Nephron (organoid): Measurements from ENCODE around the gene PIGO.
A peak's percentile ranks its signal among the peaks of the same experiment; 100 is the strongest.

Experiments
- H3K27ac Mint-ChIP-seq, 3 experiments: 2 replicates each; pipeline ENCODE4 v1.8.0; 2020; ENCODE audit warnings: mixed read lengths in 3 of 3, mild to moderate bottlenecking in 2 of 3, moderate library complexity in 1 of 3
- H3K27me3 Mint-ChIP-seq: 2 replicates; pipeline ENCODE4 v1.8.0; 2021; ENCODE audit warnings: low read depth, mild to moderate bottlenecking, moderate library complexity, mixed read lengths
- H3K36me3 Mint-ChIP-seq: 2 replicates; pipeline ENCODE4 v1.8.0; 2020; ENCODE audit warnings: low read depth, mixed read lengths
- H3K4me1 Mint-ChIP-seq: 2 replicates; pipeline ENCODE4 v1.8.0; 2020; ENCODE audit warnings: mixed read lengths
- H3K4me3 Mint-ChIP-seq, 3 experiments: 2 replicates each; pipeline ENCODE4 v1.8.0; 2020; ENCODE audit warnings: mild to moderate bottlenecking in 3 of 3, mixed read lengths in 3 of 3, moderate library complexity in 2 of 3
- H3K9me3 Mint-ChIP-seq: 2 replicates; pipeline ENCODE4 v1.8.0; 2020; ENCODE audit warnings: mixed read lengths
- TF ChIP-seq, protein P1 (sequence below), 3 experiments: fragments of 200-600 bp; sonication (generic); IDR thresholded peaks; one replicate each; pipeline ENCODE4 v1.5.0; 2021; ENCODE audit warnings: antibody characterized with exemption in 3 of 3; ENCODE audit not compliant: unreplicated experiment in 3 of 3

PIGO gene

DNA sequence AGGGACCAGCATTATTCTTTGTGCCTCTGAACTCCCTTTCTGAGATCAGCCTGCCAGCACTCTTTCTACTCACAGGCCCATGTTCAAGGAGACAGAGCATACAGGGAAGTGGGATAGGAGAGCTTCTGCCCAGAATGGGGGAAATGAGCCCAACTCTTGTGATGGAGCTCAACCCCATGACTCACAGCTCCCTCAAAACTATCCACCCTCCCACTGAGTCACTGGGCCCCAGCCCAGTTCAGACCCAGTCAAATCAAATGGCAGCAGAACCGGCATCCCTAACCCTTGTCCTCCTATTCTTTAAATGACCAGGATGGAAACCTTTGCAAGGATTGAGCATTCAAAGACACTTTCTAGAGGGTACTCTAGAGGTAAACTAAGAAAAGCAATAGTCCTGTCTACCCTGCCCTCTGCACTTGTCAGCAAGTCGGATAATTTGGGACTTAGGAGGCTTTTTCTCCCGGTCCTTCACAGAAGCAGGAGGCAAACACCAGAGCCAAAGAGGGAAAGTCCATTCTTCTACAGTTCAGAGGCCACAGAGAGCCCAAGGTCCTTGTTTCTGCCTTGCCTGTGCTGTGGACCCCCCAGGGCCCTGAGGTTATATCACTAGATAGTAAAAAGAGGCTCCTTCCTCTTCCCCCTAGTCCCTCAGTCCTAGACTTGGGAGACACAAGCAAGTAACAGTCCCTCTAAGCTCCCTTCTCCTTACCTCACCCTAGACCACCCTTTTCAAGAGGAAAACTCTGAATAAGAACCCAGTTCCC is 16.0 kb upstream of the PIGO start:
- no peaks in the 10 kb centered on the region for H3K9me3 Mint-ChIP-seq
- peaks cover 6% of the 10 kb centered on the region for H3K36me3 Mint-ChIP-seq
- H3K4me3 Mint-ChIP-seq, result peak overlapping the region; percentile 88 to 90 (median 90)
- peak overlapping the region; percentile 90 to 95 (median 91) for H3K27ac Mint-ChIP-seq
- H3K27me3 Mint-ChIP-seq, result no peaks in the 10 kb centered on the region
- TF ChIP-seq, protein P1, sequence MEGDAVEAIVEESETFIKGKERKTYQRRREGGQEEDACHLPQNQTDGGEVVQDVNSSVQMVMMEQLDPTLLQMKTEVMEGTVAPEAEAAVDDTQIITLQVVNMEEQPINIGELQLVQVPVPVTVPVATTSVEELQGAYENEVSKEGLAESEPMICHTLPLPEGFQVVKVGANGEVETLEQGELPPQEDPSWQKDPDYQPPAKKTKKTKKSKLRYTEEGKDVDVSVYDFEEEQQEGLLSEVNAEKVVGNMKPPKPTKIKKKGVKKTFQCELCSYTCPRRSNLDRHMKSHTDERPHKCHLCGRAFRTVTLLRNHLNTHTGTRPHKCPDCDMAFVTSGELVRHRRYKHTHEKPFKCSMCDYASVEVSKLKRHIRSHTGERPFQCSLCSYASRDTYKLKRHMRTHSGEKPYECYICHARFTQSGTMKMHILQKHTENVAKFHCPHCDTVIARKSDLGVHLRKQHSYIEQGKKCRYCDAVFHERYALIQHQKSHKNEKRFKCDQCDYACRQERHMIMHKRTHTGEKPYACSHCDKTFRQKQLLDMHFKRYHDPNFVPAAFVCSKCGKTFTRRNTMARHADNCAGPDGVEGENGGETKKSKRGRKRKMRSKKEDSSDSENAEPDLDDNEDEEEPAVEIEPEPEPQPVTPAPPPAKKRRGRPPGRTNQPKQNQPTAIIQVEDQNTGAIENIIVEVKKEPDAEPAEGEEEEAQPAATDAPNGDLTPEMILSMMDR (IDR thresholded peaks at IDR 0.05; ENCODE audit: unreplicated experiment in 3 of 3), result no peak
- H3K4me1 Mint-ChIP-seq, result peaks cover 47% of the 10 kb centered on the region

DNA sequence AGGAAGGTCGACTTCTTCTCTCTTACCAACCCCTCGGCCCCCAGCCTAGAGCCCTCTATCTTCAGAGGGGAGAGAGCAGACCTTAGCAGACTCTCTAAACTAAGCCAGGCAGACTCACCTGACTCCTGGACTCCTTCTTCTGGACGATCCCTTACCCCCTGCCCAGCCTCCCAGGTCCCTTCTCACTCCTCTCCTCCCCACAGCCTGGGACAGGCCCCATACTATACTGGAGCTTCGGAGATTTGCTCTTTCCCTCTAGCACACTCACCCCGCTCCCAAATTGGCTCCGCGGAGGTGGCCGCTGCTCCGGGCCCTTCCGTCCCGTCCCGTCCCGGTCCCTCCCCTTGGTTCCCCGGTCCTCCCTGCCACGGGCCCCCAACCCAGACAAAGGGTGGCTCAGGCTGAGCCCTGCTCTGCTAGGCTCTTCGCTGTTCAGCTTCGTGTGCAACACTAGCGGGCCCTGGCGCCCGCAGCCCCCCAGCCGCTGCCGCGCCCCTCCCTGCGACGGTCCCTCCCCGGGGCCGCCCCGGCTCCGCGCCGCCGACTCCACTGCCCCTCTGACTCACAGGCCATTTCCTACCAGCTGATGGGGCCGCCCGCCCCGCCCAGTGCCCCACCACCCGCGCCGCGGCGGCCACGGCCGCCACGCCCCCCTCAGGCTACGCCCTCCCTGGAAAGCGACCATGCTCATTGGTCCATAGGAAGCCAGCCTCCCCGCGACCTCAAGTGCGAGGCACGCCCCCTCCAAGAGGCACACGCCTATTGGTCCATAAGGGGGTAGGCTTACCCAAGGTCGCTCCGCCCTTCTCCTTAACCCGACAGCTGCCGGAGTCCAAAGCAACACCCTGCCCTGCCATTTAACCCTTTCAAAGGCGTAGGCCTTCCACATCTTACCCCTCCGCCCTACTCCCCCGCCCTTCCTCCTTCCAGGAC is 14.9 kb upstream of the PIGO start:
- TF ChIP-seq, protein P1 (IDR thresholded peaks at IDR 0.05; ENCODE audit: unreplicated experiment in 3 of 3), result no peak
- Mint-ChIP-seq H3K4me3 (peak overlapping the region; percentile 88 to 90 (median 90)), H3K9me3 (no peaks in the 10 kb centered on the region), H3K36me3 (peaks cover 7% of the 10 kb centered on the region), H3K27ac (peak overlapping the region; percentile 90 to 95 (median 91)), H3K4me1 (peaks cover 42% of the 10 kb centered on the region), H3K27me3 (no peaks in the 10 kb centered on the region)

DNA sequence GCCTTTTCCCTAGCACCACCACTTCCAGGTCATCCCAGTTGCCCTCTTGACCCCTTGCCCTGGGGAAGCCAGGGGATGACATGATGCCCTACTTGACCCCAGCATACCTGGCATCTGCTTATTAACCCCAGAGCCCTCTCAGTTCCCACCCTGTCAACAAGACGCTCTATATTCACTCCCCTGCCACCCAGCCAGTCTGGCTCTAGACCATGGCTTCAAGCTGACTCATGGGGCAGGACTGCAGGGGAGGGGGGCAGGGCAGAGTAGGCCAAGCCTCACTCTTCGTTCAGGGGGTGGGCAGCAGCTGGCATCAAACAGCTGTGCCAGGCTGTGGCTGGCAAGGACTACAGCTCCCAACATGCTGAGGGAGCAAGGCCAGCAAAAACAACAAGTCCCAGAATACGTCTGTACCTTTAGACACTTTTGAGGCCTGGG is 14.0 kb upstream of the PIGO start:
- H3K4me3 Mint-ChIP-seq, result peak overlapping the region; percentile 88 to 90 (median 90)
- no peaks in the 10 kb centered on the region for H3K27me3 Mint-ChIP-seq
- TF ChIP-seq, protein P1 (IDR thresholded peaks at IDR 0.05; ENCODE audit: unreplicated experiment in 3 of 3), result no peak
- peak overlapping the region in 2 of 3 experiments; percentile 90 to 91 for H3K27ac Mint-ChIP-seq
- peaks cover 41% of the 10 kb centered on the region for H3K4me1 Mint-ChIP-seq
- H3K36me3 Mint-ChIP-seq, result peaks cover 16% of the 10 kb centered on the region
- H3K9me3 Mint-ChIP-seq, result no peaks in the 10 kb centered on the region

DNA sequence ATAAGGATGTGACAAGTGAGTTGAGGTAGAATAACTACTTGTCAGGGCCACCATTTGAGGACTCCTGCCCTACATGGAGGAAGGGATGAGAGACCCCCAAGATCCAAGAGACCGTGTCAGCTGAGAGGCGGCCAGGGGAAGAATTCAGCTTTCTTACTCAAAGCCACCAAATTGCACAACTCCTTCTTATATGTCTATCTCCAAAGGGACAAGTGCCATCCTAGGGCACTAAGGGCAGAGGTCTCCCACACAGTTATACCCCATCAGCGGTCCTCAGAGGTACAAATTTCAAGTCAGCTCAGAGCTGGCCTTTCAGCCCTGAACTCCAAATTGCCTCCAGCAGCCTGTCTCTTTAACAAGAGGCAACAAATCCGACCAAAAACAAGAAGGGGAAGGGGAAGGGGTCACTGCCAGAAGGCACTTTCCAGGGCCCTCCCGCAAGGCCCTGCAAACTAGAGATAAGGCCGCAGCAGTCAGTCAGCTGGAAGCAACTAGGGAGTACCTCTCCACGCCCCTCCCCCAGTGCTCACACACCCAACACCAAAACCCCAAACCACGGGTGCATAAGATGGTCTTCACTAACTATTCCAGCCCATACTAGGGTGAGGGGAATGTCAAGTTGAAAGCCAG is 12.7 kb upstream of the PIGO start:
- TF ChIP-seq, protein P1 (IDR thresholded peaks at IDR 0.05; ENCODE audit: unreplicated experiment in 3 of 3), result no peak
- H3K27ac Mint-ChIP-seq, result no peak overlapping the region
- peaks cover 25% of the 10 kb centered on the region for H3K36me3 Mint-ChIP-seq
- peaks cover 36% of the 10 kb centered on the region for H3K4me1 Mint-ChIP-seq
- H3K27me3 Mint-ChIP-seq, result no peaks in the 10 kb centered on the region
- H3K9me3 Mint-ChIP-seq, result no peaks in the 10 kb centered on the region
- H3K4me3 Mint-ChIP-seq, result peak overlapping the region; percentile 88 to 90 (median 90)

DNA sequence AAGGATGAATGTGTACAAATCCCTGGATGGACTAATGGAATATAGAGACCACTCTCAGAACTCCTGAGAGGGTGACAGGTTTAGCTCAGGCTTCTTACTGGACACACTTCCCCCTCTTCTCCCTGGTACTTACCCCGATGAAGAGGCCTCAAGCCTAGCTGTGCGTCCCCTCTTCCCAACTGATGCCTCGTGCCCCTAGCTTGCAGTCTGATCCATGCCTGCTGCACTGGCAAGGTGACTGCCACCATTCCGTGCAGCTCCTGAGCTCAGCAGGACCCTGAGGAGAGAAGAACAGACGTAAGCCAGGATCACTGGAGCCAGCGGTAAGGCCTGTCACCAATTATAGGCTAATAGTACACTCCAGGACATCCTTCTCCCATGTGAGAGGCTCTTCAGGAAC is 12.1 kb upstream of the PIGO start:
- TF ChIP-seq, protein P1 (IDR thresholded peaks at IDR 0.05; ENCODE audit: unreplicated experiment in 3 of 3), result no peak
- Mint-ChIP-seq H3K4me3 (peak overlapping the region; percentile 55 to 90 (median 90)), H3K27me3 (no peaks in the 10 kb centered on the region), H3K4me1 (peaks cover 33% of the 10 kb centered on the region), H3K9me3 (no peaks in the 10 kb centered on the region), H3K36me3 (peaks cover 23% of the 10 kb centered on the region), H3K27ac (no peak overlapping the region)
